HG02642 (cell line): Measurements from ENCODE around the gene BEST1.
A peak's percentile ranks its signal among the peaks of the same experiment; 100 is the strongest.
"Not testable (repeated sequence)": the region's sequence is repeated elsewhere in the genome, so short reads cannot be mapped to it uniquely, and the experiment has no call there.

Source experiments
- ATAC-seq: cut with Tn5 transposase; IDR thresholded peaks from one replicate; pipeline ENCODE4 v1.9.1; 2021; ENCODE audit warnings: mild to moderate bottlenecking; ENCODE audit not compliant: unreplicated experiment, poor library complexity

Gene BEST1

GRCh38 chr11:61974766-61975631 is 24.8 kb downstream of the BEST1 start:
- ATAC-seq = no peak

GRCh38 chr11:61975638-61976419 is 25.7 kb downstream of the BEST1 start:
- no peak for ATAC-seq

DNA sequence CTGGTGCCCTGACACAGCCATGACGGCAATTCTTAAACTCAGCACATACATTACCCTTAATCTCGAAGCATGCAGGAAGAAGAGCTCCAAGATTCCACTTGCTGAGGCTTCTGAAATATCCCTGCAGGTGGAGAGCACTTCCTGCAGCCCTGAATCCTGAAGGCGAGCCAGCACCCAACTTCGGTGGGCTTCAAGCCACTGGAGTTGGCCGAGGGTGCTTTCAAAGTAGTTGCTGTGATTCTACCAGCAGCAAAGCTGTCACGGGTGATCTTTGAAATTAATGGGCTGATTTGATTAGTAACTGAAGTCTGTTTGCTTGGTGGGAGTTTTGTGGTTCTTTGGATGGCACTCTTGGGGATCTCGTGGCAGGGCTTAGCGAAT is 26.3 kb downstream of the BEST1 start:
- ATAC-seq = no peak

DNA sequence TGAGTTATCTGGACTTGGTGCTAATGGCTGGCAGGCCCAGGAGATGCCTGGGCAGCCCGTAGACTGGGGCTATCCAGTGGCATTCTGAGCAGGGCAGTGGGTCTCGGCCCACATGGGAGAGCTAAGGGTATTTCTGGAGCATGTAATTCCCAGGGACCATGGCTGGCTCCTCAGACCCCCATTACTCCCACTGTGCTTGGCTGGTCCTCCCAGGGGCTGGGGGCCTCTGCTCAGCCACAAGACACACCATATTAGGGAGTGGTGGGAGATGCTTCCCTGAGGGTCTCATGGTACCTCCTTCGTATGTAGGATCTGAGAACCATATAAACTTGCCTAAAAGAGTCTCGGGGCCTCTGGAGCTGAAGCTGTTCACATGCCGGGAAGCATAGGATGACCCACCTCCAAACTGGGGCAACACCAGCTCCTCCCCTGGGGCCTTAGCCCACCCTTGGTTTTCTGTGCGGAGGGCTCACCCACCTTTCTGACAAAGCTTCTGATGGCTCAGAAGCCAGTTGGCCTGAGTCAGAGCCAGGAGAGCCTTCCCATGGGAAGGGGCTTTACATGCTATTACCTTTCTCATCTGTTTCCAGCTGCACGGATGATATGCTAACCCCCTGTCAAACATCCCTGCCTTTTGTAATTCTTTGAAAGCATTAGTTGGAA is 26.8 kb downstream of the BEST1 start:
- ATAC-seq = no peak

DNA sequence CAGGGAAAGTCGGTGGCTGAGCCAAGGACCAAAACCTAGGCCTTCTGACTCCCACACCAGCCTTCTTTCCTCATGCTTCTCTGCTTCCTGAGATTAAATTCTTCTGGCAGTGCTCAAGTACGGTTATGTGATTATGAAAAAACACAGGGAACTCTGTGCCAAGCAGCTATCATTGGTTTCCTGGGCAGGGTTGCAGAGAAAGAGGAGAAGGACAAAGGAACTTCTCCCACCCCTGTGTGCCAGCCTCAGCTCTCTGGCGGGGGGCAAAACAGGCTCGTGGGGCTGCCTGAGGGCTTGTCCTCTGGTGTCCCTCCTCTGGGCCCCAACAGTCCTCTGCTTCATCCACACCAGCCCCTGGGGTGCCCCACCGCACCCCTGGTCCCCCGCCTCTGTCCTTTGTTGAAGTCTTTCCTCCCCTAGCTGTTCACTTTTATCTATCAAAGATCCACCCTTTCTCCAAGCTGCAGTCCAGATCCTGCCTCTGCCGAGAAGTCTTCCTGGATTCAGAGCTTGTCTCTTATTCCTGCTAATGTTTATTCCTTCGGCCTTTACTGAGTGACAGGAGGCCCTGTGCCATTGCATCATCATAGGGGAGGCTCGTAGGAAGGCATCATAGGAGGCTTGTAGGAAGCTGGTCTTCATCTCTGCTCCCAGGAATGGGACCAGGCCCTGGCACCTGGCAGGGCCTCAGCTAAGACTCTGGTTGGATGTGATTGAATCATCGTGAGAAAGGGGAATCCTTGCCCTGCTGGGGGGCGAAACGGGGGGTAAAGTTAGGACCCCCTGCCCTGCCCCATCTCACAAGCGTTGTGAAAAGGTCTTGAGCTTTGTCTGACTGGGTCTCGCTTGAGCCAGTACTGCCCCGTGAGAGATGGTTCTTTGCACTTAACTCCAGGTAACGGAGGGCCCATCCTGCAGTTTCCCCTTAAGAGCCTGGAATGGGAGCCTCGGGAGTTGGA is 28.8 kb downstream of the BEST1 start:
- ATAC-seq = no peak

DNA sequence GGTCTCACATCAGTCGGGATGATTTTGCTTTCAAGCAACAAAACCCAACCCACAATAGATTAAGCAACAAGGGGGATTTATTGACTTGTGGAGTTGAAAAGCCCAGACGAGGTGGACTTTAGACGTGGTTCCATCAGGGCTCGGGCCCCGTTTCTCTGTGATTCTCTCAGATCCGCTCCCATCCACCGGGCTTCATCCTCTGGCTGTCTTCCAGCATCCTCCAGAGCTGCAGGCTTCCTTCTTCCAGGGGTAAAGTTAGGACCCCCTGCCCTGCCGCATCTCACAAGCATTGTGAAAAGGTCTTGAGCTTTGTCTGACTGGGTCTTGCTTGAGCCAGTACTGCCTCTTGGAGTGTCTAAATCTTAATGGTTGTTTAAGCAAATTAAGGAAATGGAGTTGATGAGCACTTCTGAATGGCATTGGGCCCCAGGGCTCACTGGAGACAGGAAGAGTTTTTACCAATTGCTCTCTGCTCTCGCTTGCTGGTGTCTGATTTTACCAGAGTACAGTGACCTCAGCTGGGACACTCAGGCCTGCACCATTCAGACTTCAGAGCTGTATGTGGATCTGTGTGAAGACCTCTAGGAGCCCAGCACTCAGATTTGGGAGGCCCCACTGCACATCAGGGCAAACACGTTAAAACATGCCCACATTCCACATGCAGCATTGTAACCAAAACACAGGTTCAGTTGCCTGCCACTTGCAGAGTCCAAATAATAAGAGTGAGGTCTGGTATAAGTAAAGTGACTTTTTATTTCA is 30.8 kb downstream of the BEST1 start:
- ATAC-seq = no peak

DNA sequence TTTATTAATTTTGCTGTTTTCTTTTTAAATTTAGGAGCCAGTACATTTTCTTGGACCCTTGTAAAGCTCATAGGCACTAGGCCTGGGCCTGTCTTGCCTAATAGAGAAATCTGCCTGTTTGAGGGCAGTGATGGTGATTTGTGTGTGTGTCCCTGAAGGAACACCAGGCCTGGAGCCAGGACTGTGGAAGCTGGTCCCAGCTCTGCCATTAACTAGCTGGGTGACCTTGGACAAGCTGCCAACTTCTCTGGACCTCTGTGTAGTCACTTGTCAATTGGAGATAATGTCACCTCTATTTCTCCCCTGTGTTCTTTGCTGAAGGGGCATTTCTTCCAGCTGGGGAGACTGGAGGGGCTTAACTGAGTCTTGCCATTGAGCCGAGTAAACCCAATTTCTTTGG is 33.3 kb downstream of the BEST1 start:
- no peak for ATAC-seq

GRCh38 chr11:61985869-61986268 is 35.7 kb downstream of the BEST1 start:
- ATAC-seq = no peak

DNA sequence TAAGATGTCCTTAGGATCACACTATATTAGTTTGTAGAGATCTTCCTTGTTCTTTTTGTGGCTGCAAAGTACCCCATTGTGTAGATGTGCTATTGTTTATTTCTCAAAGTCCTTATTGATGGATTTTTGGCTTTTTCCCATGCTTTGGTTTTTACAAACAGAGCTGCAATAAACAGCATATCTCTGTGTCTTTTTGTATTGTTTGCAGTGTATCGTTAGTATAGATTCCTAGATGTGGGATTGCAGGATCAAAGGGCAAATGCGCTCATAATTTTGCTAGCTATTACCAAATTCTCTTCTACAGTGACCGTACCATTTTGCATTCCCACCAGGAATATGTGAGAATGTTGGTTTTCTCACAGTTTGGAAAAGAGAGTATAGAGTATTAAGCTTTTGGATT is 44.8 kb downstream of the BEST1 start:
- no peak for ATAC-seq

DNA sequence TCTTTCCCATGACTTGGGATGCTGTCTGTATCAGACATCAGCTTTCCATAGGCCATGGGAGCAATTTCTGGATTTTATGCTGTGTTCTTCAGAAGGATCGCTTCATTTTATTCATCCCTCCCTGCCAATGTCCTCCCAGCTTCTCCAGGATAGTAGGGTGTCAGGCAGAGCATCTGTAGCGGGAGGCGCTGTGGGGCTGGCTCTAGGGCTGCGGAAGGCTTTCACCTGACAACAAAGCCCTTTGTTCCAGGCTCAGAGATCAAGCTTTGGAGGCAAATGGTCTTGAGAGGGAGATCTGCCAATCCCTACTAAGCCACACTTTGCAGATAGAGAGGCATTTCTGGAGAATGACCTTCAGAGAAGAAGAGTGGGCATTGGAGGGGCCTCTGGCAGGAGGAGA is 46.8 kb downstream of the BEST1 start:
- ATAC-seq = no peak

GRCh38 chr11:61999141-61999975 is 49.2 kb downstream of the BEST1 start:
- ATAC-seq = no peak

GRCh38 chr11:62000539-62001446 is 50.6 kb downstream of the BEST1 start:
- ATAC-seq = no peak

GRCh38 chr11:62001450-62002191 is 51.5 kb downstream of the BEST1 start:
- no peak for ATAC-seq

- not testable (repeated sequence) for ATAC-seq
Observed at GRCh38 chr11:62002283-62002682, 52.1 kb downstream of the BEST1 start.

DNA sequence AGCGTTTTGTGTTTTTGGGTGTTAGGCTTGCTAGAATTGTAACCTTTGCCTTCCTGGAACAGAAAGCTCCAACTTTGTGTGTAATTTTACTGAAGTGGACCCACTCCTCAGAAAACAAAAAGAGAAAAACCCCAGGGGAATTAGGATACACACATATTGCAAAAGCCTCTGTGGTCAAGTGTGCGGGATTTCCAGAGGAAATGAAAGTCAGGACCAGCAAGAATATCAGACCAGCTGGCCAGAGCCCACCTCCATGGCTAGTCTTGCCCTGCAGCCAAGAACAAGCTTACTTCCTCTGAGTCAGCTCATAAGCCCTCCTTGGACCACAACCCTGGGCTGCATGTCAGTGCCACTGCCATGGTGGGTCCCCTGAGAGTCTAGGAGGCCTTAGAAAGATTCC is 54.3 kb downstream of the BEST1 start:
- ATAC-seq = peak; percentile 67

DNA sequence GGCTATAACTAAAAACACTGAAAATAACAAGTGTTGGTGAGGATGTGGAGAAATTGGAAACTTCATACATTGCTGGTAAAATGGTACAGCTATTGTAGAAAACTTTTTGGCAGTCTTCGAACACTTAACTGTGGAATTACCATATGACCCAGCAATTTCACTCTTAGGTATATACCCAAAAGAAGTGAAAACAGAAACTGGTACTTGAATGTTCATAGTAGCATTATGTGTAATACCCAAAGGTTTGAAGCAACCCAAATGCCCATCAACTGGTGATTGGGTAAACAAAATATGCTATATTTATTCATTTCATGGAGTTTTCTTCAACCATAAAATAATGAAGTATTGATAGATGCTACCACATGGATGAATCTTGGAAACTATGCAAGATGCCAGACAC is 58.0 kb downstream of the BEST1 start:
- no peak for ATAC-seq
